Stimulated activated naive B cell treated with anti-CD40 and anti-IgM and Interleukin-4, amounts not matched to agents 10 μg/mL and 1 μg/mL and 100 μg/mL, for 72 hours (primary cell): ENCODE measurements around the gene MACROH2A1.
A peak's percentile ranks its signal among the peaks of the same experiment; 100 is the strongest.

Source experiments
- ATAC-seq, 2 donors: fragments of 150-1000 bp; cut with Tn5 transposase; replicated peaks; 2 replicates each; pipeline ENCODE4 v1.10.0; 2021; ENCODE audit warnings: moderate library complexity in 1 of 2
- DNase-seq: peaks from one replicate; pipeline ENCODE4 v3.0.0; 2021
- H3K27ac Mint-ChIP-seq: one replicate; pipeline ENCODE4 v1.8.0; 2022; ENCODE audit warnings: mild to moderate bottlenecking, mixed read lengths
- H3K27me3 Mint-ChIP-seq, 2 donors: one replicate each; pipeline ENCODE4 v1.8.0; 2022; ENCODE audit warnings: mixed read lengths in 2 of 2
- H3K36me3 Mint-ChIP-seq, 2 donors: one replicate each; pipeline ENCODE4 v1.8.0; 2022; ENCODE audit warnings: mixed read lengths in 2 of 2, mild to moderate bottlenecking in 1 of 2
- H3K4me1 Mint-ChIP-seq, 2 donors: one replicate each; pipeline ENCODE4 v1.8.0; 2022; ENCODE audit warnings: mixed read lengths in 2 of 2, mild to moderate bottlenecking in 1 of 2
- H3K4me3 Mint-ChIP-seq, 2 donors: one replicate each; pipeline ENCODE4 v1.8.0; 2022; ENCODE audit warnings: mild to moderate bottlenecking in 2 of 2, mixed read lengths in 2 of 2, moderate library complexity in 1 of 2
- H3K9me3 Mint-ChIP-seq, 2 donors: one replicate each; pipeline ENCODE4 v1.8.0; 2022; ENCODE audit warnings: mixed read lengths in 2 of 2, mild to moderate bottlenecking in 1 of 2

The MACROH2A1 gene

DNA sequence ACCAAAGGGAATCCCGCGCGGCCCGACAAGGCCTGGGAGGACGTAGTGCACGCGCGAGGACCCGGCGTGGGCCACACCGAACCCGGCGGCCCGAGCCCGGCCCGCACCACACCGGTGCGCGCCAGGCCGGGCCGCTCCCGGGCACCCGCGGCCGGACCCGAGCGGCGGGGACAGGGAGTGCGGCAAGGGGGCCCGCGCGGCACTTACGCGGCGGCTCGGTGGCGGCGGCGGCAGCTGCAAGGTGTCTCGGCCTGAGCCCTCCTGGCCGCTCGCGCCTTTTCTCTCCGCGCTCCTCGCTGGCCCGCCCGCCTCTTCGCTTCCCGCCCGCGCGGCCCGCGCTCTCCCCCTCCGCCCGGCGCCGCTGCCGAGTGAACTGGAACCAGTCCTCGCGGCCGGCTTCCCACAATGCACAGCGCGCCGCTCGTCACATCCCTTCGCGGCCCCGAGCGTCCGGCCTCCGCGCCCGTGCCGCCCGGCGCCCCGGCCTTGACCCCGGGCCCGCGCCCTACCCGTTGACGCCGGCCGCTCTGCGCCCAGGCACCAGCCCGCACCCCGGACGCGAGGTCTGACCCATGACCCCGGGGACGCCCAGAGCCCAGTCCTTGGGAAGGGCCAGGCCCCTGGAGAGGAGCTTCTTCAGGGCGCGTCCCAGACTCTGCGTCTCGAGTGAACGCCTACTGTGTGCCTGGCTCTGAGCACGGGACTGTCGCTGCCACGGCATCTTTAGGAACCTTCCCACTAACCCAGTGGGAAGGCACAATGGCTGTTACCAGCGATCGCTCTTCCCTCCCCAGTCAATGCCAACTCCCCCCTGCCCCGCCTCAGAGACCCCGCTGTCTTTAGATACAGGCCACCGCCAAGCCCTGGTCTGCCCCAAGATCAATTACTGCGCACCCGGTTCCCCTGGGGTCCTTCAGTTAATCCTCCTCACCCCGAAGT lies at the start of gene MACROH2A1:
TSS of gene MACROH2A1 (minus strand) at position 377 of the 939 bp plus-strand sequence. CDS start 10,138 bp downstream, outside the sequence.
- ATAC-seq (peak; percentile 89 to 92), DNase-seq (peak; percentile 83)
- Mint-ChIP-seq H3K4me1 (peaks cover 41 to 57% of the 10 kb centered on the region in 2 donors), H3K27ac (peak within 1 kb of the TSS; percentile 98), H3K9me3 (no peaks in the 10 kb centered on the region), H3K4me3 (peak within 1 kb of the TSS; percentile 92 to 98), H3K36me3 (peaks cover 2 to 19% of the 10 kb centered on the region in 2 donors), H3K27me3 (no peaks in the 10 kb centered on the region)

DNA sequence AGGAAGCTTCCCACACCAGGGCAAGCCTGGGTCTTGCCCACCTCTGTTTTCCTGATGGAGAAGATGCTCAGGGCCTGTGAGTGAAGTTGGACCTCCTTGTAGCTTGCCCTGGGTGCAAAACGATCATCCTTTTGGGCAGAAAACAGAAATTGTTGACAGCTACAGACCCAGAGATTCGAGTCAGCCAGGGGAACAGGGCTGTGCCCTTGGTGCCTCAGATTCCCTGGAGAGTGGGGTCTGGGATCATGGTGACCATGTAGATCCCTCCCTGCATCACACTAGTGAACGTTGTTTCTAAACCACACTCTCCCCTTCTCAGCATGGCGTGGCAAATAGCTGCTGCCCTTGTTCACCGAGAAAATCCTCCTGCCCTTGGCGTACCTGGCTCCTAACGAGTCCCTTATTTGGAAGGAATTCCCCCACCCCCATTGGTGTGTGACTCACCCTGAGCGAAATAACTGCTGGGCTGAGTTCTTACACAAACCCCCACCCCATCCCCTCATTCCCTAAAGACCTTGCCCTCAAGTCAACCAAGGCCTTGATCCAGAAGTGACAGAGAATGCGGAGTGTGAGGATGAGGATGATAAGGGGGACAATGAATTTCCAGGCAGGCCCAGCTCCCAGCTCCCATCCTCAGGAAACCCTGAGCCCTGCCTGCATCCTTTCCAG lies 49.2 kb upstream of the MACROH2A1 start:
- Mint-ChIP-seq H3K27ac (no peak overlapping the region), H3K4me1 (peaks cover 28 to 63% of the 10 kb centered on the region in 2 donors), H3K4me3 (no peak overlapping the region), H3K27me3 (peaks cover 12 to 21% of the 10 kb centered on the region in 2 donors), H3K36me3 (peaks cover 3 to 4% of the 10 kb centered on the region in 2 donors), H3K9me3 (peaks cover 5 to 7% of the 10 kb centered on the region in 2 donors)
- DNase-seq = no peak
- peak in 1 of 2 donors; percentile 32 for ATAC-seq

DNA sequence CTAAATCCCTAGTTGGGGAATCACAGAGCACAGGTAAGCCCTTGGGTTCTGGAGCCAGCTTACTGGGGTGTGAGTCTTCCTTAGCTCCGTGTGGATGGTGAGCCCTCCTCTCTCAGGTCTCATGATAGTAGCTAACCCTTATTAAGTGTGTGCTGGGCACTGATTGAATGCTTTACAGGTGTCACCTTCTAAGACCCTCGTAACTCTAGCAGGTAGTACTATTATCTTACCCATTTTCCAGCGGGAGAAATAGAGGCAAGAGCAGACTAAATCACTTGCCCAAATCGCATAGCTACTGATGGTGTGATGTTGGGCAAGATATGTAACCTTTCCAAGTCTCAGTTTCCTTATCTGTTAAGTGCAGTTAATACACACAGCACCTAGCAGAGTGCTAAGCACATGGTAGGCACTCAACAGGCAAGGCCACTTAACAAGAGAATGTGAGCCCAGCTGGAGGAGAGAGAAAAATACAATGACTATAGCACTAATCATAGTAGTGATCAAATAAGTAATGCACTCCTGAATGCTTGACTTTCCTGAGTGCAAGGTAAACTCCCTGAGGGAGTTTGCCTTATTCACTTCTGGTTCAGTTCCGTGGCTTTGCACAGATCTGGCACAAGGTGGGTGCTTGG lies 48.4 kb upstream of the MACROH2A1 start, which contains the start of gene DCANP1:
TSS of gene DCANP1 (minus strand) at position 51 of the 632 bp plus-strand sequence. CDS start 240 bp downstream, outside the sequence.
- H3K4me3 Mint-ChIP-seq = no peak within 1 kb of the TSS
- no peak within 1 kb of the TSS for H3K27ac Mint-ChIP-seq
- ATAC-seq (no peak), DNase-seq (no peak)
- peaks cover 2% of the 10 kb centered on the region in 2 donors for H3K9me3 Mint-ChIP-seq
- peaks cover 2% of the 10 kb centered on the region in 2 donors for H3K36me3 Mint-ChIP-seq
- H3K4me1 Mint-ChIP-seq = peaks cover 27 to 63% of the 10 kb centered on the region in 2 donors
- H3K27me3 Mint-ChIP-seq = peaks cover 10 to 21% of the 10 kb centered on the region in 2 donors

DNA sequence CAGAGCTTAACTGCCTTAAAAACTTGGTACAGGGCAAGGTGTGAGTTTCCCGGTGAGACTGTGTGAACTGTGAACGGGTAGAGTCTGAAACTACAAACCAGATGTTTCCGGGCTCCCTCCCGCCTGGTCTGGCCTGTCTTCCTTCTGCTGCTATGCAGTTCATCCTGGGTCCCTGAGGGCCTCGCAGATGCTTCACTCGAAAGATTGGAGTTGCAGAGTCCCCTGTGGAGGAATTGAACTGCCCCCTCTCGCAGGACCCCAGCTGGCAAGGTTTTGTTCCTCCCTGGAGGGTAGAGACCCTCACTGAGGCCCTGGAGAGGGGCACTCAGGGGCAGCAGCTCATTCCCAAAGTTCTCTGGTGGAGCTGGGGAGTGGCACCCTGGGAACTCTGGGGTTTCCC lies 47.6 kb upstream of the MACROH2A1 start:
- H3K36me3 Mint-ChIP-seq = no peaks in the 10 kb centered on the region
- peaks cover 9 to 21% of the 10 kb centered on the region in 2 donors for H3K27me3 Mint-ChIP-seq
- H3K4me3 Mint-ChIP-seq = no peak overlapping the region
- H3K27ac Mint-ChIP-seq = no peak overlapping the region
- ATAC-seq (no peak), DNase-seq (no peak)
- H3K9me3 Mint-ChIP-seq = no peaks in the 10 kb centered on the region
- peaks cover 28 to 63% of the 10 kb centered on the region in 2 donors for H3K4me1 Mint-ChIP-seq

DNA sequence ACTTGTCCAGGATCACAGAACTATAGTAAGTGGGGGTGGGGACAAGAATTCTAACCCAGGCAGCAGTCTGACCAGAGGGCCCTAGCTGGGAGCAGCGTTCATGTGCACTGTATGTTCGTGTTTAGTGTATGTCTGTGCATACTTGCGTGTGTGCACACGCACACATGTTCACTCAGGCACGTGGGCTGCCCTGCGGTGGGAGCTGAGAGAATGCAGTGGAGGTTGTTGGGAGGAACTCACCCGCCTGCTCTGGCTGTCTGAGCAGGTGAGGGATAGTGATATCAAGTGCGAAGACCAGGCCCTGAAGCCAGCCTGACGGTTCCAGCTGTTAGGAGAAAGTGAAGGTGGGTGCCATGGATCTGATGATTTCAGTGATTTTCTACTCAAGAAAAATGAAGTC lies 47.2 kb upstream of the MACROH2A1 start:
- H3K4me3 Mint-ChIP-seq = no peak overlapping the region
- peaks cover 29 to 64% of the 10 kb centered on the region in 2 donors for H3K4me1 Mint-ChIP-seq
- H3K27ac Mint-ChIP-seq = no peak overlapping the region
- peaks cover 9 to 21% of the 10 kb centered on the region in 2 donors for H3K27me3 Mint-ChIP-seq
- H3K9me3 Mint-ChIP-seq = no peaks in the 10 kb centered on the region
- DNase-seq (no peak), ATAC-seq (no peak)
- H3K36me3 Mint-ChIP-seq = no peaks in the 10 kb centered on the region

DNA sequence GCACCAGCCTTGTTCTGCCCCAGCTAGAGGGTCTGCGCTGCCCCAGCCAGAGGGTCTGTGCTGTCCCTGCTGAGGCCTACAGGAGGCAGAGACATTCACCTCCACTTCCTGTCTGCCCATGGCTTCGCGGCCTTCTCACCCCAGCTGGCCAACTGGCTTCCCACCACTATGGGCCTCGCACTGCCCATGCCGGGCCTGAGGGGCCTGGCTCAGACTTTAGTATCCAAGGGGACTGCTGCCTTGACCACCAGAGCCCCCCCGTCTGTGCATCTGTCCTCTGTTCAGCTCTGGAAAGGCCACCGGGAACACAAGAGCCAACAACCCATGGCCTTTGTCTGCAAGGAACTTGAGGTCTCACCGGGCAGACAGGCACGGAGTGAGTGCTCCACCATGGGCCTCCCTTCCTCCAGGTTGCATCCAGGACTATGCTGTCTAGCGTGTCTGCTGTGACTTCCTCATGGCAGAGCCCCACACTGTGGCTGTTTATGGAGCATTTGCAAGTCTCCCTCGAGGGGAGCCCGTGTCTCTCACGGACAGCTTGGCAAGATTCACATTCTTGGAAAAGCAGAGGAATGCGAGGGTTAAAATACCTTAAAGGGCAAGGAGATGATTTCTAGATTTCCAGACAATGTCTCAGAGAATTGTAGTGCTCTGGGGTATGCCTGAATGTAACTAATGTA lies 46.4 kb upstream of the MACROH2A1 start:
- peaks cover 30 to 65% of the 10 kb centered on the region in 2 donors for H3K4me1 Mint-ChIP-seq

DNA sequence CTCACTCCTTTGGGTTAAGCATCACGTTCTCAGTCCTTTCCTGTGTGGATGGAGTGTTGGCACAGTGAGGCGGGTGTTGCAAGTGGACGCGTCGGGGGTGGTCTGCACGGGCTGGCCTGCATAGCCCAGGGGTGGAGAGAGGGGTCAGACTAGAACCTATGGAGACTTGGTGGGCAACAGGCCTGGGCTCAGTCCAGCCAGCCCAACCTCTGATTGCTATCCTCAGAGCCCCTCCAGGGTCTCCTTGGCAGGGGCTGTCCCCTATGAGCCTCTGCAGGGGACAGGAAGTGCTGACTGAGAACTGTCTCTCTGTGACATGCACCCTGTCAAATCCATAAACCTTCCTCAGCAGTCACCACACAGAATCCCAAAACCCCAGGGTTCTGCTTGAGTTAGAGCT lies 45.9 kb upstream of the MACROH2A1 start:
- DNase-seq (no peak), ATAC-seq (peak in 1 of 2 donors; percentile 31)
- no peak overlapping the region for H3K4me3 Mint-ChIP-seq
- peaks cover 9 to 21% of the 10 kb centered on the region in 2 donors for H3K27me3 Mint-ChIP-seq
- H3K4me1 Mint-ChIP-seq = peaks cover 27 to 60% of the 10 kb centered on the region in 2 donors
- H3K27ac Mint-ChIP-seq = no peak overlapping the region
- no peaks in the 10 kb centered on the region for H3K36me3 Mint-ChIP-seq
- H3K9me3 Mint-ChIP-seq = no peaks in the 10 kb centered on the region

More for the DNA sequence above, 46.4 kb upstream of the MACROH2A1 start:
- Mint-ChIP-seq H3K36me3 (no peaks in the 10 kb centered on the region), H3K27me3 (peaks cover 9 to 21% of the 10 kb centered on the region in 2 donors), H3K27ac (no peak overlapping the region), H3K4me3 (no peak overlapping the region), H3K9me3 (no peaks in the 10 kb centered on the region)
- ATAC-seq (no peak), DNase-seq (no peak)

DNA sequence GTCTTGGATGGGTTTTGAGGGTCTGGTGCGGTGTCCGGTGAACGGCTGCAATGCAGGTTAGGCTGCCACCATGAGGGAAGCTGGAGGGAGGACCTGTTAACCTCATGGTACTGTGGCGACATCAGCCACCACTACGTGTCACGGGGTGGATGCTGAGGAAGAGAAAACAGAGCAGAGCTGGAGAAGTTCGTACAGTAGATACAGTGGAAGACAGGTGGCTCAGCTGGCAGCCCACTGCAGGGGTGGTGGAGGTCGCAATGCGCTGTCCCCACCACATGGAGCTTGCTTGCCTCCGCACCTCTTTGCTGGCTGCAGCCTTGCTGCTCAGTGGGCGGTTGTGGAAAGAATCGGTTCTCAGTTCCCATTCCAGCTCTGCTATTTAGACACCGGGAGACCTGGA lies 45.3 kb upstream of the MACROH2A1 start:
- DNase-seq (no peak), ATAC-seq (peak; percentile 55 to 66)
- peak overlapping the region; percentile 10 for H3K27ac Mint-ChIP-seq
- H3K4me1 Mint-ChIP-seq = peaks cover 26 to 66% of the 10 kb centered on the region in 2 donors
- H3K9me3 Mint-ChIP-seq = no peaks in the 10 kb centered on the region
- no peak overlapping the region for H3K4me3 Mint-ChIP-seq
- peaks cover 9 to 17% of the 10 kb centered on the region in 2 donors for H3K27me3 Mint-ChIP-seq
- no peaks in the 10 kb centered on the region for H3K36me3 Mint-ChIP-seq

DNA sequence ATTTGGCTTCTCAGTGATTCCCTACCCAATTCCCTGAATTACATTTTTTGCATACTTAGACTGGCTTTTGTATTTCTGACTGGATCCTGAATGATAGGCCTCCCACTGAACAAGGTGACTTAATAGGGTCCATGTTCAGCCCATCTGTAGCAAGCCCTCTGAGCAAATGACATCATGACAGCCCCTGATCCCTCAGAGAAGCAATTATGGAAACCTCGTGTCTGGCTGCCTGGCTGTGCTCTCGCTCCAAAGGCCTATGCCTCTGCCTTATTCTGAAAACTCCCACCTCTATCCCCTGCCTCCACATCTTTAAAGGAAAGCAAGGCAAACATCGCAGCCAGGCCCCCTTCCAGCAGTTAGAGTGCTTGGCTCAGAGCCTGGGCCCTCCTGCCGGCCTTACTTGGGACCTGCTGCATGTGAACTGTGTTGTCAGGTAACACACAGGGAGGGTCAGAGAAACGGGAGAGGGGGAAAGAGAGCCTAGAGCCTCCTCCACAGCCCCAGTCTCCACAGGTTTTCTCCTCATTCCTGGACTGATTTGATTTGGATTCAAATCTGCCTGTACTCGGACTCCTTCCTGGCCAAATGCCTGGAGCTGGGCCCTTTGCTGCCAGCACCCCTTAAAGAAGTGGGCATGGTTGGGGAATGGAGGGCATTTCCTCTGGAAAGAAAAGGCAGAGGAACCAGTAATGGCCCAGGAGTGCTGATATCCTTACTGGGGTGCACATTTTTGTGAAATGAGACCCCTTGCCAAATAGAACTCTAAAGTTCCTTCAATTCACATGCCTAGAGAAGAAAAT lies 44.3 kb upstream of the MACROH2A1 start:
- no peak for ATAC-seq
- H3K4me1 Mint-ChIP-seq = peaks cover 32 to 70% of the 10 kb centered on the region in 2 donors
- H3K27me3 Mint-ChIP-seq = peaks cover 9 to 16% of the 10 kb centered on the region in 2 donors
- no peak overlapping the region for H3K4me3 Mint-ChIP-seq
- H3K9me3 Mint-ChIP-seq = no peaks in the 10 kb centered on the region
- no peaks in the 10 kb centered on the region for H3K36me3 Mint-ChIP-seq
- no peak for DNase-seq
- H3K27ac Mint-ChIP-seq = no peak overlapping the region

DNA sequence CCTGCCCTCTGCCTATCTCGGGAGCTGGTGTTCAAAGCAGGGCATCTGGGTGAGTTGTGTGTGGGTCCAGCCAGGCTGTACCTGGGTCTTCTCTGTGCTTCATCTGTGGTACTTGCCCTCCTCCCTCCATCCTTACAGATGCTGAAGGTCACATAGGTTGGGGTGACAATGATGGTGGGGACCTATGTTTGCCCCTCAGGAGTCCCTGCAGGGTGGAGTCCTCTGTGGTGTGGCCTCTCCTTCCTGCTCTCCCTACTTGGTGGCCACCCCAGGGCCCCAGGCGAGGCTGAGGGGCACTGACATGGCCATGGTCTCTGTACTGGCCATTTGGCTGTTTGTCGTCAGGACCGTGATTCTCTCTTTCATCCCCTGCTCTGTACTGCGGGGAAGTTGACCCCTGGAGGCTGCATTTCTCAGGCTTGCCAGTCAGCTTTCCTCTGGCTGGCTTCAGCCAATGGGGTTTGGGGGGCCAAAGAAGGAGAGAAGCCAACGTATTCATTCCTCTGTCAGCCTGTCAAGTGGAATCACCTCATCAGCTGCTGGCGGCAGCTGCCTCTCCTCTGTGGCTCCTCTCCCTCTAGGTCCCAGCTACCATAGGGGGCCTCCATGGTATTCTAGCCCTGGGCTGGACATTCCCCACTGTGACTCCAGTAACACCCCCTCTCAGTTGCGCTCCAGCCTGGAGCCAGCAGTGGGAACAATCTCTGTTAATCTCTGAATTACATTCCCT lies 43.6 kb upstream of the MACROH2A1 start:
- Mint-ChIP-seq H3K9me3 (no peaks in the 10 kb centered on the region), H3K27ac (no peak overlapping the region), H3K4me1 (peaks cover 37 to 72% of the 10 kb centered on the region in 2 donors), H3K4me3 (no peak overlapping the region), H3K27me3 (peaks cover 9 to 16% of the 10 kb centered on the region in 2 donors), H3K36me3 (no peaks in the 10 kb centered on the region)
- ATAC-seq (no peak), DNase-seq (no peak)

DNA sequence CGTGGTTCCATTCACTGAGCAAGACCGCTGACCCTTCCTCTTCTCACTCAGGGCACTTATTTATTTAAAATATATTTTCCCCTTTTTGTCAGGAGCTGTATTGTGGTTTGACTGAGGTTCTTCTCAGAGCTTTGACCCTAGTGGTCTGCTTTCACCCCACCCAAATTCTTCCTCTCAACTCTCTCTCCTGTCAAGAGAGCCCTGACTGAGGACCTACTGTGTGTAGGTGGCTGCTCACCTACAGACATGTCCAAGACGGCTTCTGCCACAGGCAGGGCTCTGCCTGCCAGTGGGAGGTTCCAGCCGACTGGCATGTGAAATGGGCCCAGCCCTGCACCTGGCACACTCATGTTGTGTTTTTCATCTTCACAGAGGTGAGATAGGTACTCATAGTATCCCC lies 42.9 kb upstream of the MACROH2A1 start:
- ATAC-seq = no peak
- H3K27ac Mint-ChIP-seq = no peak overlapping the region

DNA sequence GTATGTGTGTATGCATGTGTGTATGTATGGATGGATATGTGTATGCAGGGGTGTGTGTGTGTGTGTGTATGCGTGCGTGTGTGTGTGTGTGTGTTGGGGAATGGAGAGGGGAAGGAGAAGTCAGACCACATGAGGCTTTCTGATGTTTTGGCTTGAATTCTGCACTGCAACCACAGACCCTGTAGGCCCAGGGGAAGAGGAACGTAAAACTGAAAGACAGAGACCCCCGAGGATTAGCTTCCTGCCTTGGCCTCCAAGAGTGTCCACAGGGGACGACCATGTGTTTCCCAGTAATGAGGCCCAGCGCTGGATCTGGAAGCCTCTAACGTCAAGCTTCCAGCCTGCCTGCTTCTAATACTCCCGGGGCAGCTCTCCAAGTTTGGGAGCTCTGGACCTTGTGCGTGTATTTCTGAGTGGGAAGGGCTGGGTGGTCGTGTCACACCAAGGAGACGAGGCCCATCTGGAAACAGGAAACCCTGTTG lies 42.4 kb upstream of the MACROH2A1 start:
- Mint-ChIP-seq H3K4me3 (no peak overlapping the region), H3K27ac (no peak overlapping the region), H3K36me3 (no peaks in the 10 kb centered on the region), H3K4me1 (peaks cover 43 to 74% of the 10 kb centered on the region in 2 donors), H3K27me3 (peaks cover 9 to 13% of the 10 kb centered on the region in 2 donors), H3K9me3 (no peaks in the 10 kb centered on the region)
- no peak for DNase-seq
- no peak for ATAC-seq

More for the DNA sequence above, 42.9 kb upstream of the MACROH2A1 start:
- Mint-ChIP-seq H3K9me3 (no peaks in the 10 kb centered on the region), H3K27me3 (peaks cover 9 to 16% of the 10 kb centered on the region in 2 donors), H3K4me3 (no peak overlapping the region), H3K4me1 (peaks cover 42 to 74% of the 10 kb centered on the region in 2 donors), H3K36me3 (no peaks in the 10 kb centered on the region)
- DNase-seq = no peak
